ENCODE results near the gene HBQ1.
"Not testable (repeated sequence)": the region's sequence is repeated elsewhere in the genome, so short reads cannot be mapped to it uniquely, and the experiment has no call there.

DNA sequence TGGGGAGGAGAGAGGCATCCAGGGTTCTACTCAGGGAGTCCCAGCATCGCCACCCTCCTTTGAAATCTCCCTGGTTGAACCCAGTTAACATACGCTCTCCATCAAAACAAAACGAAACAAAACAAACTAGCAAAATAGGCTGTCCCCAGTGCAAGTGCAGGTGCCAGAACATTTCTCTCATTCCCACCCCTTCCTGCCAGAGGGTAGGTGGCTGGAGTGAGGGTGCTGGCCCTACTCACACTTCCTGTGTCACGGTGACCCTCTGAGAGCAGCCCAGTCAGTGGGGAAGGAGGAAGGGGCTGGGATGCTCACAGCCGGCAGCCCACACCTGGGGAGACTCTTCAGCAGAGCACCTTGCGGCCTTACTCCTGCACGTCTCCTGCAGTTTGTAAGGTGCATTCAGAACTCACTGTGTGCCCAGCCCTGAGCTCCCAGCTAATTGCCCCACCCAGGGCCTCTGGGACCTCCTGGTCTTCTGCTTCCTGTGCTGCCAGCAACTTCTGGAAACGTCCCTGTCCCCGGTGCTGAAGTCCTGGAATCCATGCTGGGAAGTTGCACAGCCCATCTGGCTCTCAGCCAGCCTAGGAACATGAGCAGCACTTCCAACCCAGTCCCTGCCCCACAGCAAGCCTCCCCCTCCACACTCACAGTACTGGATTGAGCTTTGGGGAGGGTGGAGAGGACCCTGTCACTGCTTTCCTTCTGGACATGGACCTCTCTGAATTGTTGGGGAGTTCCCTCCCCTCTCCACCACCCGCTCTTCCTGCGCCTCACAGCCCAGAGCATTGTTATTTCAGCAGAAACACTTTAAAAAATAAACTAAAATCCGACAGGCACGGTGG is 6.1 kb upstream of the HBQ1 start:
- TF ChIP-seq, protein P1, sequence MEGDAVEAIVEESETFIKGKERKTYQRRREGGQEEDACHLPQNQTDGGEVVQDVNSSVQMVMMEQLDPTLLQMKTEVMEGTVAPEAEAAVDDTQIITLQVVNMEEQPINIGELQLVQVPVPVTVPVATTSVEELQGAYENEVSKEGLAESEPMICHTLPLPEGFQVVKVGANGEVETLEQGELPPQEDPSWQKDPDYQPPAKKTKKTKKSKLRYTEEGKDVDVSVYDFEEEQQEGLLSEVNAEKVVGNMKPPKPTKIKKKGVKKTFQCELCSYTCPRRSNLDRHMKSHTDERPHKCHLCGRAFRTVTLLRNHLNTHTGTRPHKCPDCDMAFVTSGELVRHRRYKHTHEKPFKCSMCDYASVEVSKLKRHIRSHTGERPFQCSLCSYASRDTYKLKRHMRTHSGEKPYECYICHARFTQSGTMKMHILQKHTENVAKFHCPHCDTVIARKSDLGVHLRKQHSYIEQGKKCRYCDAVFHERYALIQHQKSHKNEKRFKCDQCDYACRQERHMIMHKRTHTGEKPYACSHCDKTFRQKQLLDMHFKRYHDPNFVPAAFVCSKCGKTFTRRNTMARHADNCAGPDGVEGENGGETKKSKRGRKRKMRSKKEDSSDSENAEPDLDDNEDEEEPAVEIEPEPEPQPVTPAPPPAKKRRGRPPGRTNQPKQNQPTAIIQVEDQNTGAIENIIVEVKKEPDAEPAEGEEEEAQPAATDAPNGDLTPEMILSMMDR (IDR thresholded peaks at IDR 0.05; ENCODE audit: low read depth, low read length), result not testable (repeated sequence)
- TF ChIP-seq POLR2A (IDR thresholded peaks at IDR 0.05; ENCODE audit: extremely low read depth, insufficient read length); MYC (IDR thresholded peaks at IDR 0.05; ENCODE audit: low read depth, low read length): not testable (repeated sequence)

All from NB4 (cell line).